ENCODE data around the gene DUSP7. TPM values are rescaled to one million over a fixed set of nuclear protein-coding genes. Genes with fewer than 3 reads are reported as not detected.

The DUSP7 gene
- total and polyA plus RNA-seq, 2 donors (not counting 3 experiments of a cell fraction or from before 2014, with no cell fraction given), result 29.2 to 37.7 TPM

DNA sequence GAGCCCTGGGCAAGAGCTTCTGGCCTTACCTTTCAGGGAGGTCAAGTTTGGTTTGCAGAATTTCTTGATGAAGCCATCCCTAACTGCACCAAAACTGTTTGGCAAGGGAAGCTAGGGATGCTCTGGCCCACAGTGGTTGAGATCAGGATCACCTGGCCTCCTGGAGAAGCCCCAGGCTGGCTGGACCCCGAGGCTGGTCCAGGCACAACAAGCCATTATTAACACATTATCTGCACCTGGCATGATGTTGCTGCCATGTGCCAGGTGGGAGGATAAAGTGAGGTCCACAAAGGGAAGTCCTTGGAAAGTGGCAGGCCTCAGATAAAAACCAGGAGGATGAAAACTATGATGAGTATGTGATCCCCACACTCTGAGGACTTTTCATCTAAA lies 35.9 kb upstream of the DUSP7 start:
- Histone ChIP-seq H2AFZ (ENCODE audit: low read depth, low read length) (no peak overlapping the region), H3K4me2 (ENCODE audit: insufficient read depth, low read length) (no peak overlapping the region), H3K4me3 (replicated peaks in 1 of 3; ENCODE audit: insufficient read depth in 1 of 3, low read depth in 1 of 3, low read length in 3 of 3) (no peak overlapping the region), H3K9ac (replicated peaks; ENCODE audit: extremely low read depth, insufficient read depth, low read length) (no peak overlapping the region), H3K36me3 (ENCODE audit: control insufficient read depth in 2 of 2, extremely low read depth in 1 of 2, insufficient read depth in 2 of 2, low read length in 2 of 2) (no peaks in the 10 kb centered on the region), H3K27me3 (ENCODE audit: control insufficient read depth in 2 of 2, insufficient read depth in 2 of 2, low read length in 2 of 2) (no peaks in the 10 kb centered on the region), H3K4me1 (ENCODE audit: control insufficient read depth, extremely low read depth, insufficient read depth, low read length) (peaks cover 50% of the 10 kb centered on the region), H3K79me2 (ENCODE audit: control insufficient read depth, insufficient read depth, low read length) (no peaks in the 10 kb centered on the region), H3K9me1 (replicated peaks; ENCODE audit: control insufficient read depth, extremely low read depth, insufficient read depth, low read length) (no peaks in the 10 kb centered on the region), H3K27ac (ENCODE audit: insufficient read depth, low read depth, low read length) (no peak overlapping the region), H3K9me3 (replicated peaks; ENCODE audit: control insufficient read depth, insufficient read depth, low read length) (no peaks in the 10 kb centered on the region), H4K20me1 (replicated peaks; ENCODE audit: control insufficient read depth, extremely low read depth, insufficient read depth, low read length) (no peaks in the 10 kb centered on the region)
- BruUV-seq (replicated peaks), result no TSS peak
- ChIA-PET CTCF (no interaction called here), POLR2A (no interaction called here)
- dilution Hi-C loops (cut with MboI; ENCODE audit: extremely low pct_ligation_motif_present, low sequenced_read_pairs), result no loop called here
- FAIRE-seq (no peak), DNase-seq (ENCODE audit: low read depth, low spot score) (no peak)
- TF ChIP-seq EZH2 (IDR thresholded peaks at IDR 0.05; ENCODE audit: borderline replicate concordance, low read depth, low read length, severe bottlenecking), result no peak
- TF ChIP-seq, protein P1, sequence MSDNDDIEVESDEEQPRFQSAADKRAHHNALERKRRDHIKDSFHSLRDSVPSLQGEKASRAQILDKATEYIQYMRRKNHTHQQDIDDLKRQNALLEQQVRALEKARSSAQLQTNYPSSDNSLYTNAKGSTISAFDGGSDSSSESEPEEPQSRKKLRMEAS (IDR thresholded peaks at IDR 0.05; ENCODE audit: insufficient read depth, insufficient read length), result no peak
- TF ChIP-seq GATA2 (IDR thresholded peaks at IDR 0.05; ENCODE audit: insufficient read depth, insufficient read length, low read depth, low read length), result no peak
- no peak for TF ChIP-seq POLR2AphosphoS5 (IDR thresholded peaks at IDR 0.05; ENCODE audit: insufficient read depth, low read depth, low read length)
- TF ChIP-seq, protein P2, sequence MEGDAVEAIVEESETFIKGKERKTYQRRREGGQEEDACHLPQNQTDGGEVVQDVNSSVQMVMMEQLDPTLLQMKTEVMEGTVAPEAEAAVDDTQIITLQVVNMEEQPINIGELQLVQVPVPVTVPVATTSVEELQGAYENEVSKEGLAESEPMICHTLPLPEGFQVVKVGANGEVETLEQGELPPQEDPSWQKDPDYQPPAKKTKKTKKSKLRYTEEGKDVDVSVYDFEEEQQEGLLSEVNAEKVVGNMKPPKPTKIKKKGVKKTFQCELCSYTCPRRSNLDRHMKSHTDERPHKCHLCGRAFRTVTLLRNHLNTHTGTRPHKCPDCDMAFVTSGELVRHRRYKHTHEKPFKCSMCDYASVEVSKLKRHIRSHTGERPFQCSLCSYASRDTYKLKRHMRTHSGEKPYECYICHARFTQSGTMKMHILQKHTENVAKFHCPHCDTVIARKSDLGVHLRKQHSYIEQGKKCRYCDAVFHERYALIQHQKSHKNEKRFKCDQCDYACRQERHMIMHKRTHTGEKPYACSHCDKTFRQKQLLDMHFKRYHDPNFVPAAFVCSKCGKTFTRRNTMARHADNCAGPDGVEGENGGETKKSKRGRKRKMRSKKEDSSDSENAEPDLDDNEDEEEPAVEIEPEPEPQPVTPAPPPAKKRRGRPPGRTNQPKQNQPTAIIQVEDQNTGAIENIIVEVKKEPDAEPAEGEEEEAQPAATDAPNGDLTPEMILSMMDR (IDR thresholded peaks at IDR 0.05; ENCODE audit: extremely low read depth in 1 of 2, insufficient read depth in 1 of 2, low read depth in 1 of 2, low read length in 2 of 2), result no peak
- TF ChIP-seq MYC (IDR thresholded peaks at IDR 0.05; ENCODE audit: low read depth, low read length), result no peak
- TF ChIP-seq FOS (IDR thresholded peaks at IDR 0.05; ENCODE audit: borderline replicate concordance, insufficient read depth, low read length), result no peak
- TF ChIP-seq POLR2A (IDR thresholded peaks at IDR 0.05; ENCODE audit: low read depth, low read length), result no peak
- TF ChIP-seq JUN (IDR thresholded peaks at IDR 0.05; ENCODE audit: borderline replicate concordance, insufficient read depth, insufficient read length, low read depth), result no peak
- intact Hi-C loops (cut with micrococcal nuclease), result no loop called here
